Measurements from ENCODE around the gene FOXP2. TPM values are rescaled to one million over a fixed set of nuclear protein-coding genes. Genes with fewer than 3 reads are reported as not detected.
"Not testable (repeated sequence)": the region's sequence is repeated elsewhere in the genome, so short reads cannot be mapped to it uniquely, and the experiment has no call there.

The FOXP2 gene
- total RNA-seq, 2 experiments from 2014 or later = not detected

DNA sequence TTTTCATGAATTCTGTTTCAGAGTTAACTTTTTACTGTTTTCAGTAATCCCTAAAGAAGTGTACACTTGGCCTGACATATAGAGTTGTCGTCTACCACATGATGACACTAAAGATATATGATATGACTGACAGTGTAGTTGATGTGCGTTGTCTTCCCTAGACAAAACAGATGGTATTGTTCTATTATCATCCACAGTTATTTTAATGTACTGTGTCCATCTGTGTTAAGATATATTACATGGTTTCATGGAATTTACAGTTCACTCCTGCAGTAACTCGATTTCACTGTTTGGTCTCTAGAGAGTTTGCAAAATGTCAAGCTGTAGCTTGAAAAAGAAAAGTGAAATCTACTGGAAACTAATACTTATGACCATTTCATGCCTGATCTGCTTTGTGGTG, 18.1 kb downstream of the FOXP2 start:
- Histone ChIP-seq H3K4me3 (ENCODE audit: low read length) (no peak overlapping the region), H3K4me1 (ENCODE audit: insufficient read depth, low read length) (no peaks in the 10 kb centered on the region), H3K36me3 (ENCODE audit: insufficient read depth, low read length) (no peaks in the 10 kb centered on the region), H3K9me3 (ENCODE audit: control insufficient read depth in 1 of 2, insufficient read depth in 1 of 2, low read length in 2 of 2) (peaks cover 0 to 3% of the 10 kb centered on the region in 2 experiments), H3K27me3 (ENCODE audit: control insufficient read depth in 1 of 2, insufficient read depth in 2 of 2, low read length in 2 of 2) (no peaks in the 10 kb centered on the region), H3K27ac (ENCODE audit: low read depth in 1 of 2, low read length in 2 of 2) (no peak overlapping the region)
- no peak overlapping the region for H3K27ac Mint-ChIP-seq
- no peak for ATAC-seq (ENCODE audit: poor library complexity)
- POLR2A ChIA-PET = no interaction called here
- H3K4me1 Mint-ChIP-seq (ENCODE audit: low read depth) = no peaks in the 10 kb centered on the region
- intact Hi-C loops (cut with DNase I, micrococcal nuclease) = no loop called here
- H3K4me3 Mint-ChIP-seq = no peak overlapping the region
- no peak for DNase-seq
- no peaks in the 10 kb centered on the region for H3K36me3 Mint-ChIP-seq (ENCODE audit: low read depth)
- peaks cover 3% of the 10 kb centered on the region for H3K9me3 Mint-ChIP-seq
- CTCF ChIA-PET = no interaction called here
- no peaks in the 10 kb centered on the region for H3K27me3 Mint-ChIP-seq
- TF ChIP-seq, protein P1, sequence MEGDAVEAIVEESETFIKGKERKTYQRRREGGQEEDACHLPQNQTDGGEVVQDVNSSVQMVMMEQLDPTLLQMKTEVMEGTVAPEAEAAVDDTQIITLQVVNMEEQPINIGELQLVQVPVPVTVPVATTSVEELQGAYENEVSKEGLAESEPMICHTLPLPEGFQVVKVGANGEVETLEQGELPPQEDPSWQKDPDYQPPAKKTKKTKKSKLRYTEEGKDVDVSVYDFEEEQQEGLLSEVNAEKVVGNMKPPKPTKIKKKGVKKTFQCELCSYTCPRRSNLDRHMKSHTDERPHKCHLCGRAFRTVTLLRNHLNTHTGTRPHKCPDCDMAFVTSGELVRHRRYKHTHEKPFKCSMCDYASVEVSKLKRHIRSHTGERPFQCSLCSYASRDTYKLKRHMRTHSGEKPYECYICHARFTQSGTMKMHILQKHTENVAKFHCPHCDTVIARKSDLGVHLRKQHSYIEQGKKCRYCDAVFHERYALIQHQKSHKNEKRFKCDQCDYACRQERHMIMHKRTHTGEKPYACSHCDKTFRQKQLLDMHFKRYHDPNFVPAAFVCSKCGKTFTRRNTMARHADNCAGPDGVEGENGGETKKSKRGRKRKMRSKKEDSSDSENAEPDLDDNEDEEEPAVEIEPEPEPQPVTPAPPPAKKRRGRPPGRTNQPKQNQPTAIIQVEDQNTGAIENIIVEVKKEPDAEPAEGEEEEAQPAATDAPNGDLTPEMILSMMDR (IDR thresholded peaks at IDR 0.05) = no peak

DNA sequence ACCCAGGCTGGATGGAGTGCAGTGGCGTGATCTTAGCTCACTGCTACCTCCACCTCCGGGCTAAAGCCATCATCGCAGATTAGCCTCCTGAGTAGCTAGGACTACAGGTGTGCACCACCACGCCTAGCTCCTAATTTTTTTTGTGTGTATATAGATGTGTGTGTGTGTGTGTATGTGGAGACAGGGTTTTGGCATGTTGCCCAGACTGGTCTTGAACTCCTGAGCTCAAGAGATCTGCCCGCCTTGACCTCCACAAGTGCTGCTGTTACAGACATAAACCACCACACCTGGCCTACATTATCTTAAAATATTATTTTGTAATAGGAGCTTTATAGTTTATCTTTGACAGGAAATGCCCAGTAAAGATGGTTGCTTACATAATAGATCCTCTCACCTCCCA, 25.0 kb downstream of the FOXP2 start:
- Mint-ChIP-seq H3K4me3 (no peak overlapping the region), H3K9me3 (peaks cover 3% of the 10 kb centered on the region), H3K27me3 (no peaks in the 10 kb centered on the region), H3K36me3 (ENCODE audit: low read depth) (no peaks in the 10 kb centered on the region), H3K27ac (no peak overlapping the region), H3K4me1 (ENCODE audit: low read depth) (no peaks in the 10 kb centered on the region)
- intact Hi-C loops (cut with DNase I, micrococcal nuclease) = no loop called here
- ChIA-PET CTCF (interaction anchor here (1.1 kb wide), 1 partner anchor 9 kb away, joined by 3 read pairs; no protein-coding TSS in a partner anchor), POLR2A (no interaction called here)
- Histone ChIP-seq H3K4me3 (ENCODE audit: low read length) (no peak overlapping the region), H3K27ac (ENCODE audit: low read depth in 1 of 2, low read length in 2 of 2) (no peak overlapping the region), H3K4me1 (ENCODE audit: insufficient read depth, low read length) (no peaks in the 10 kb centered on the region), H3K9me3 (ENCODE audit: control insufficient read depth in 1 of 2, insufficient read depth in 1 of 2, low read length in 2 of 2) (peaks cover 0 to 3% of the 10 kb centered on the region in 2 experiments), H3K36me3 (ENCODE audit: insufficient read depth, low read length) (no peaks in the 10 kb centered on the region), H3K27me3 (ENCODE audit: control insufficient read depth in 1 of 2, insufficient read depth in 2 of 2, low read length in 2 of 2) (no peaks in the 10 kb centered on the region)
- TF ChIP-seq, protein P1 (IDR thresholded peaks at IDR 0.05) = no peak
- DNase-seq = no peak
- ATAC-seq (ENCODE audit: poor library complexity) = no peak

DNA sequence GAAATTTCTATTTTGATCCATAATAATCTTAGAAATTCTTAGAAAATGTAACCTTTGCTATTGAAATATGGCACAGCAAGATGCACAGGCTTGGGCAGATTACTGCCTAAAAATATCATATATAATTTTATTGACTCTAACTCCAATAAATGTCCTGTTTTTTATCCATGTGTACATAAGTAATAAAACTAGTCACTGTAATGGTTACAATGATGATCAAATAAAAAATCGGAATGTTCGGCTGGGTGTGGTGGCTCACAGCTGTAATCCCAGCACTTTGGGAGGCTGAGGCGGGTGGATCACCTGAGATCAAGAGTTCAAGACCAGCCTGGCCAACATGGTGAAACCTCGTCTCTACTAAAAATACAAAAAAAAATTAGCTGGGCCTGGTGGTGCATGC, 26.3 kb downstream of the FOXP2 start:
- H3K27ac Mint-ChIP-seq; DNase-seq; H3K9me3 ChIP-seq (ENCODE audit: control insufficient read depth in 1 of 2, insufficient read depth in 1 of 2, low read length in 2 of 2); POLR2A ChIA-PET; CTCF ChIA-PET; intact Hi-C loops (cut with DNase I, micrococcal nuclease); H3K9me3 Mint-ChIP-seq; H3K36me3 ChIP-seq (ENCODE audit: insufficient read depth, low read length); H3K4me3 ChIP-seq (ENCODE audit: low read length); H3K4me1 Mint-ChIP-seq (ENCODE audit: low read depth); ATAC-seq (ENCODE audit: poor library complexity); H3K4me3 Mint-ChIP-seq; H3K27me3 Mint-ChIP-seq; H3K27me3 ChIP-seq (ENCODE audit: control insufficient read depth in 1 of 2, insufficient read depth in 2 of 2, low read length in 2 of 2); H3K27ac ChIP-seq (ENCODE audit: low read depth in 1 of 2, low read length in 2 of 2); H3K4me1 ChIP-seq (ENCODE audit: insufficient read depth, low read length); H3K36me3 Mint-ChIP-seq (ENCODE audit: low read depth): not testable (repeated sequence)

DNA sequence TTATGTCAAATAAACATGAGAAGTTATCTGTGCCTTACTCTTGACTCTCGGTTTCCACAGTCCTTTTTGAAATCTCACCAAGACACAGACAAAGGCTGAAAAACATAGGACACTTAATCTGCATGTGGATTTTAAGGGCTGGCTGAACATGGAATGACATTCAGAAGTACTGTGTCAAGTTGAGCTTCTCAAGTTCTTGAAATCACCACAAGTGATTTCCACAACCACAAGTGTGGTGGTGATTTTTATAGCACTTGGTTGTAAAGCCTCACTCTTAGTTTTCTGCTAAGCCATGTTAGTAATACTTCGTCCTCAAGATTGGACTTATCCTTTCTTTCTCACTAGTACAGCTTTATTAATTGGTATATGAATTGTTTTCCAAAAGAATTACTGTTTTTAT, 29.6 kb downstream of the FOXP2 start:
- H3K36me3 Mint-ChIP-seq (ENCODE audit: low read depth) = no peaks in the 10 kb centered on the region
- Histone ChIP-seq H3K36me3 (ENCODE audit: insufficient read depth, low read length) (no peaks in the 10 kb centered on the region), H3K4me1 (ENCODE audit: insufficient read depth, low read length) (no peaks in the 10 kb centered on the region), H3K27ac (ENCODE audit: low read depth in 1 of 2, low read length in 2 of 2) (no peak overlapping the region), H3K4me3 (ENCODE audit: low read length) (no peak overlapping the region), H3K9me3 (ENCODE audit: control insufficient read depth in 1 of 2, insufficient read depth in 1 of 2, low read length in 2 of 2) (no peaks in the 10 kb centered on the region), H3K27me3 (ENCODE audit: control insufficient read depth in 1 of 2, insufficient read depth in 2 of 2, low read length in 2 of 2) (no peaks in the 10 kb centered on the region)
- ATAC-seq (ENCODE audit: poor library complexity) = no peak
- no peaks in the 10 kb centered on the region for H3K9me3 Mint-ChIP-seq
- H3K27me3 Mint-ChIP-seq = no peaks in the 10 kb centered on the region
- CTCF ChIA-PET = no interaction called here
- H3K4me1 Mint-ChIP-seq (ENCODE audit: low read depth) = no peaks in the 10 kb centered on the region
- intact Hi-C loops (cut with DNase I, micrococcal nuclease) = no loop called here
- POLR2A ChIA-PET = no interaction called here
- DNase-seq = no peak
- TF ChIP-seq, protein P1 (IDR thresholded peaks at IDR 0.05) = no peak
- no peak overlapping the region for H3K4me3 Mint-ChIP-seq
- H3K27ac Mint-ChIP-seq = no peak overlapping the region

Measured in CD4-positive, alpha-beta T cell (primary cell).